IMR-90 (cell line): Measurements from ENCODE around the gene IGSF10.

ENCODE experiments used
- BHLHE40 ChIP-seq: fragments of 150-350 bp; IDR thresholded peaks from 2 replicates; pipeline ENCODE4 v1.6.1; 2016; ENCODE audit warnings: mild to moderate bottlenecking, low read depth, low read length
- CEBPB ChIP-seq: IDR thresholded peaks from 2 replicates; pipeline ENCODE4 v1.6.1; 2012; ENCODE audit warnings: low read depth, low read length, improper control_type of control experiment
- CTCF ChIP-seq: conservative IDR thresholded peaks from 2 replicates; pipeline ENCODE4 v1.5.1; 2012; ENCODE audit warnings: mild to moderate bottlenecking, low read depth, low read length, improper control_type of control experiment
- MAFK ChIP-seq: IDR thresholded peaks from 2 replicates; pipeline ENCODE4 v1.6.1; 2012; ENCODE audit warnings: low read depth, low read length, improper control_type of control experiment
- MXI1 ChIP-seq: IDR thresholded peaks from 2 replicates; pipeline ENCODE4 v1.6.1; 2012; ENCODE audit warnings: low read depth, mild to moderate bottlenecking, low read length, moderate library complexity, borderline replicate concordance
- POLR2A ChIP-seq: IDR thresholded peaks from 2 replicates; pipeline ENCODE4 v1.6.1; 2012; ENCODE audit warnings: mild to moderate bottlenecking, low read depth, low read length
- SMC3 ChIP-seq: fragments of 150-350 bp; IDR thresholded peaks from 2 replicates; pipeline ENCODE4 v1.6.1; 2016; ENCODE audit warnings: low read depth, mild to moderate bottlenecking, antibody characterized with exemption, low read length, moderate library complexity

GRCh38 chr3:151478335-151478697 lies 17.5 kb upstream of the IGSF10 start:
- TF ChIP-seq SMC3 (no peak), CTCF (no peak), BHLHE40 (no peak), POLR2A (no peak), MXI1 (no peak), CEBPB (no peak), MAFK (no peak)
